B cell (primary cell): ENCODE results near the gene STXBP1. TPM values are rescaled to one million over a fixed set of nuclear protein-coding genes. Genes with fewer than 3 reads are reported as not detected.

Experiments used
- ATAC-seq: fragments of 200-7000 bp; cut with Tn5 transposase; one replicate; pipeline ENCODE4 v1.10.0; 2021; ENCODE audit warnings: low read depth, mild to moderate bottlenecking, moderate number of reproducible peaks, moderate library complexity
- CTCF ChIA-PET: fragments of 350-600 bp; sonication (Branson Sonifier 250); formaldehyde crosslinking; loops from one replicate; lab custom pipeline; 2021; ENCODE audit warnings: antibody characterized with exemption, inconsistent platforms; lab: Charles Lee
- POLR2A ChIA-PET: fragments of 350-600 bp; sonication (Branson Sonifier 250); formaldehyde crosslinking; loops from one replicate; lab custom pipeline; 2021; ENCODE audit warnings: antibody characterized with exemption; lab: Charles Lee
- DNase-seq: peaks from one replicate; pipeline ENCODE4 v3.0.0; 2013
- H2AFZ ChIP-seq: 2 replicates; pipeline ENCODE4 v1.6.1; 2012; ENCODE audit warnings: mild to moderate bottlenecking, low read depth, low read length; ENCODE audit not compliant: insufficient read depth, poor library complexity, severe bottlenecking
- H3K27ac ChIP-seq, 2 donors: 1 replicate in 1 of 2; 2 replicates in 1 of 2; pipeline ENCODE4 v1.5.1; 2012 to 2013; ENCODE audit warnings: low read length in 2 of 2, mild to moderate bottlenecking in 2 of 2, moderate library complexity in 1 of 2
- H3K27me3 ChIP-seq, 4 experiments: fragments of 200-600 bp in 1 of 4; sonication (generic) in 1 of 4; replicated peaks in 1 of 4; 1 replicate in 2 of 4; 2 replicates in 2 of 4; pipeline versions ENCODE4 v1.6.1 to v1.7.0; 2013 to 2016; ENCODE audit warnings: low read length in 3 of 4, mild to moderate bottlenecking in 2 of 4, mixed read lengths in 1 of 4, moderate library complexity in 1 of 4; ENCODE audit not compliant: insufficient read depth in 4 of 4, control insufficient read depth in 3 of 4; ENCODE audit errors: control extremely low read depth in 1 of 4
- H3K36me3 ChIP-seq, 2 experiments: replicated peaks in 1 of 2; 1 replicate in 1 of 2; 2 replicates in 1 of 2; pipeline versions ENCODE4 v1.6.1 to v1.7.1; 2013; ENCODE audit warnings: low read length in 1 of 2; ENCODE audit not compliant: insufficient read depth in 2 of 2, control insufficient read depth in 1 of 2; ENCODE audit errors: control extremely low read depth in 1 of 2, extremely low read depth in 1 of 2
- H3K4me1 ChIP-seq, 2 donors: fragments of 200-600 bp in 1 of 2; sonication (generic) in 1 of 2; 1 replicate in 1 of 2; 2 replicates in 1 of 2; pipeline versions ENCODE4 v1.5.1 to v1.6.1; 2013 to 2017; ENCODE audit warnings: low read length in 2 of 2; ENCODE audit not compliant: control insufficient read depth in 2 of 2, insufficient read depth in 2 of 2
- H3K4me2 ChIP-seq: replicated peaks from 2 replicates; pipeline ENCODE3; 2012; ENCODE audit warnings: mild to moderate bottlenecking, low read depth, low read length; ENCODE audit not compliant: poor library complexity, severe bottlenecking
- H3K4me3 ChIP-seq, 5 experiments: fragments of 200-600 bp in 1 of 5; sonication (generic) in 1 of 5; 1 replicate in 3 of 5; 2 replicates in 2 of 5; pipeline versions ENCODE4 v1.5.1 to v1.7.0; 2011 to 2016; ENCODE audit warnings: low read length in 4 of 5, mild to moderate bottlenecking in 4 of 5, low read depth in 2 of 5, control low read depth in 1 of 5, moderate library complexity in 1 of 5; ENCODE audit not compliant: insufficient read depth in 1 of 5; ENCODE audit errors: control extremely low read depth in 1 of 5, extremely low read depth in 1 of 5
- H3K79me2 ChIP-seq: fragments of 200-600 bp; sonication (generic); one replicate; pipeline ENCODE4 v1.6.0; 2016; ENCODE audit warnings: low read length; ENCODE audit not compliant: control insufficient read depth, insufficient read depth
- H3K9ac ChIP-seq: fragments of 200-600 bp; sonication (generic); 2 replicates; pipeline ENCODE4 v1.6.1; 2017; ENCODE audit warnings: mild to moderate bottlenecking, low read length, moderate library complexity
- H3K9me3 ChIP-seq, 3 donors: one replicate each; pipeline versions ENCODE4 v1.6.1 to v1.7.1; 2013; ENCODE audit warnings: low read length in 2 of 3; ENCODE audit not compliant: control insufficient read depth in 2 of 3, insufficient read depth in 1 of 3; ENCODE audit errors: control extremely low read depth in 1 of 3
- H4K20me1 ChIP-seq: 2 replicates; pipeline ENCODE4 v1.6.0; 2012; ENCODE audit warnings: mild to moderate bottlenecking, low read length; ENCODE audit not compliant: insufficient read depth, control insufficient read depth, poor library complexity, severe bottlenecking
- H3K27ac Mint-ChIP-seq: one replicate; pipeline ENCODE4 v1.8.0; 2021; ENCODE audit warnings: mixed read lengths
- H3K27me3 Mint-ChIP-seq: one replicate; pipeline ENCODE4 v1.8.0; 2021; ENCODE audit warnings: mixed read lengths
- H3K4me1 Mint-ChIP-seq: one replicate; pipeline ENCODE4 v1.8.0; 2021; ENCODE audit warnings: mixed read lengths
- H3K4me3 Mint-ChIP-seq: one replicate; pipeline ENCODE4 v1.8.0; 2021; ENCODE audit warnings: mixed read lengths
- H3K9me3 Mint-ChIP-seq: one replicate; pipeline ENCODE4 v1.8.0; 2022; ENCODE audit warnings: mixed read lengths; ENCODE audit not compliant: insufficient read depth
- CTCF ChIP-seq: fragments of 200-600 bp; IDR thresholded peaks from one replicate; pipeline ENCODE4 v1.8.0; 2022; ENCODE audit warnings: antibody characterized with exemption, mild to moderate bottlenecking
- EZH2 ChIP-seq: IDR thresholded peaks from 2 replicates; pipeline ENCODE4 v1.6.1; 2012; ENCODE audit warnings: borderline replicate concordance, low read depth, mild to moderate bottlenecking, moderate library complexity, low read length; ENCODE audit not compliant: insufficient read depth, poor library complexity, severe bottlenecking
- WGBS: methylation state at CpG from one replicate; pipeline ENCODE4 v1.1.5; 2013; ENCODE audit warnings: missing lambda C conversion rate; ENCODE audit not compliant: insufficient coverage; 5-methylcytosine and 5-hydroxymethylcytosine counted together
- intact Hi-C: fragments of 100-400 bp; cut with micrococcal nuclease; formaldehyde crosslinking; loops from one replicate; pipeline ENCODE4 v1.10.0; 2022
- polyA plus RNA-seq: library from polyadenylated mRNA; depleted of rRNA; stranded (reverse); fragments of >200 nt; gene quantifications from 2 replicates; pipeline ENCODE4 v1.2.3, GENCODE V29; 2012
- total RNA-seq, 2 donors: library from RNA; stranded (reverse); fragments of 120-200 nt in 1 of 2; gene quantifications; 1 replicate in 1 of 2; 2 replicates in 1 of 2; pipeline versions ENCODE4 v1.2.3 to v1.2.4, GENCODE V29; 2013 to 2022

STXBP1 gene
- total and polyA plus RNA-seq, 2 donors (not counting 1 experiment from before 2014, with no cell fraction given), result 0.62 TPM; not detected in 1

DNA sequence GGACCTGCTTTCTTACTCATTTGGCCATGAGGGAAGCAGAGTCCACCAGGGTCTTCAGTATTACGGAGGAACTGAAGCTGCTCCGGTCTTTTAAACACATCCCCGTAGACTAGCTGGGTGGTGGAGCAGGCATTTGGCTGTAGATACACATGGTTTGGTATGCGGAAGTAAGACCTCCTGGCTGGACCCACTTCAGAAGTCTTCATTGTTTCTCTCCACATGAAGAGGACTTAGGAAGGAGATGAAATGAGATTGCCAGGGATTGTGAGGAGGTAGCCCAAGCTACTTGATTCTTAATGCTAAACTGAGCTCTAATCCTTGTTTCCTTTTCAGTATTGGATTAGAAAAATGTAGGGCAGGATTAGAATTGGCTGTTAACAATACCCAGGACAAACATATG, 32.9 kb downstream of the STXBP1 start:
- DNase-seq (no peak), ATAC-seq (no peak)
- Histone ChIP-seq H2AFZ (no peak overlapping the region), H3K27ac (no peak overlapping the region), H3K4me3 (no peak overlapping the region), H3K36me3 (no peaks in the 10 kb centered on the region), H3K27me3 (peaks cover 0 to 13% (median 2%) of the 10 kb centered on the region in 4 experiments), H3K9ac (no peak overlapping the region), H3K4me1 (no peaks in the 10 kb centered on the region), H4K20me1 (no peaks in the 10 kb centered on the region), H3K4me2 (no peak overlapping the region), H3K79me2 (no peaks in the 10 kb centered on the region), H3K9me3 (no peaks in the 10 kb centered on the region)
- POLR2A ChIA-PET, result no interaction called here
- TF ChIP-seq CTCF (no peak), EZH2 (no peak)
- intact Hi-C loops, result no loop called here
- H3K4me3 Mint-ChIP-seq, result no peak overlapping the region
- no peaks in the 10 kb centered on the region for H3K4me1 Mint-ChIP-seq
- no peak overlapping the region for H3K27ac Mint-ChIP-seq
- H3K27me3 Mint-ChIP-seq, result peaks cover 15% of the 10 kb centered on the region
- no peaks in the 10 kb centered on the region for H3K9me3 Mint-ChIP-seq
- CTCF ChIA-PET, result no interaction called here
- 100% methylated on average over 4 of the region's 4 CpGs for WGBS

DNA sequence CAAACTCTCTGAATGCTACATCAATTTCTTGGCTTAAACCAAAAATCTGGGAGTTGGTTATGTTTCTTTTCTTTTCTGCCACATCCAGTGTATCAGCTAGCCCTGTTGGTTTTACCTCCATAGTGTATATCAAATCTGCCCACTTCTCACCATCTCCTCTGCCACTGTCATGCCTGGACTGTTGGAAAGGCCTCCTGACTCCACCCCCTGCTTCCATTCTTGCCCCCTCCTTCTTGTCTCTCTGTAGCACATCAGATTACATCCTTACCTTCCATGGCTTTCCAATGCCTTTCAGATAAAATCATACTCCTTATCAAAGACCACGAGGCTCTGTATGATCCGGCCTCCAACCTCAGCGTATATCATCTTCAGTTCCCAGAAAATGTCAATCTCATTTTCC, 35.4 kb downstream of the STXBP1 start:
- peaks cover 0 to 13% (median 2%) of the 10 kb centered on the region in 4 experiments for H3K27me3 ChIP-seq
- no peak overlapping the region for H3K4me2 ChIP-seq
- Mint-ChIP-seq H3K4me1 (no peaks in the 10 kb centered on the region), H3K27me3 (peaks cover 10% of the 10 kb centered on the region), H3K4me3 (no peak overlapping the region), H3K27ac (no peak overlapping the region), H3K9me3 (no peaks in the 10 kb centered on the region)
- H3K4me1 ChIP-seq, result no peaks in the 10 kb centered on the region
- no peak overlapping the region for H3K9ac ChIP-seq
- DNase-seq (no peak), ATAC-seq (no peak)
- intact Hi-C loops, result no loop called here
- H4K20me1 ChIP-seq, result no peaks in the 10 kb centered on the region
- no peak overlapping the region for H3K4me3 ChIP-seq
- H3K79me2 ChIP-seq, result no peaks in the 10 kb centered on the region
- H3K27ac ChIP-seq, result no peak overlapping the region
- H2AFZ ChIP-seq, result no peak overlapping the region
- ChIA-PET CTCF (no interaction called here), POLR2A (no interaction called here)
- 92% methylated on average over 3 of the region's 3 CpGs for WGBS
- no peaks in the 10 kb centered on the region for H3K9me3 ChIP-seq
- H3K36me3 ChIP-seq, result no peaks in the 10 kb centered on the region
- no peak for TF ChIP-seq CTCF
- no peak for TF ChIP-seq EZH2
